Measurements from ENCODE around the gene SLC66A1.

The SLC66A1 gene

DNA sequence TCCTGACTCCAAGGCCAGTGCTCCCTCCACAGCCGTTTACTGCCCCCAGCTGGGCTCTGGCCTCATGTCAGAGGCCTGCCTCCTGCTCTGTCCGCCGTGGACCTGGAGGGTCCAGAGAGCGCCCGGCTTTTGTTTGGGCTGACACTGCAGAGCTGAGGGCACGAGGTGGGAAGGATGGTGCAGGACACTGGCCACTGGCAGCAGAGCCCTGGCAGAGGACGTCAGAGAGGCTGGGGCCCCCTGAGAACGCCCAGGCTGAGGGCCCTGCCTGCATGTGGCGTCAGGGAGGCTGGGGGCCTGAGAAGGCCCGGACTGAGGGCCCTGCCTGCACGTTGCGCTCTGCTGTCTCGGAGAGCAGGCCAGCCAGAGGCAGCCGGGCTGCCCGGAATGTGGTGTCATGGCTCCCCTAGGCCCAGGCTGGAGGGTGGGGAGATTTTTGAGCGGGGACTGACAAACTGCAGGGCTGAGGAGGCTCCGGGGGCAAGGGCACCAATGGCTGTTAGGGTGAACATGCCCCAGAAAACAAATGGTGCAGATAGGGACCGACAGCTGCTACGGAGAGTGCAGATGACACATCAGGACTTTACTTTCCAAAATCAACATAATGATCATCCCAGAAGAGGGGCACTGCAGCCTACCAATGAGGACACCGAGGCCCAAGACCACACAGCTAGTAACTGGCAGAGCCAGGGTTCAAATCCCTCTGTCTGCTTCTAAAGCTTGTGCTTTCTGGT, 31.7 kb downstream of the SLC66A1 start:
- DNase-seq: no peak

DNA sequence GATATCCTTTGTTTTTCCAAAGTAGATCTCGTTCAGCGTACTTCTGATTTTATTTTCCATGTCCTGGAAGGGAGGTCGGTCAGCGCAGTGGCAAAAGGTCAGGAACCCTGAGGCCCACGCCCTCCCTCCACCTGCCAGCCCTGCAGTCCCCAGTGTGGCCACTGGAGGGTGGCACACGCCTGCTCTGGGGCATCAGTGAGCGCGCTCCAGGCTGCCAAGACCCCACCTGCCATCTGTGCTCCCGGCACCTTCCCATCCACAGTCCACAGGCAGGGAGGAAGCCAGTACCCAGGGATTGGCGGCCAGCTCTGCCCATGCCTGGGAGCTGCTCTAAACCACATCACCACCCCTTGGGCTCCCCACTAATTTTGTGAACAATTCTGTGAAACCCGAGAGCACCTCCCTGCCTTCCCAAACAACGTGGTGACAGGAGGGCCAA, 32.3 kb downstream of the SLC66A1 start:
- DNase-seq: peak; percentile 37

DNA sequence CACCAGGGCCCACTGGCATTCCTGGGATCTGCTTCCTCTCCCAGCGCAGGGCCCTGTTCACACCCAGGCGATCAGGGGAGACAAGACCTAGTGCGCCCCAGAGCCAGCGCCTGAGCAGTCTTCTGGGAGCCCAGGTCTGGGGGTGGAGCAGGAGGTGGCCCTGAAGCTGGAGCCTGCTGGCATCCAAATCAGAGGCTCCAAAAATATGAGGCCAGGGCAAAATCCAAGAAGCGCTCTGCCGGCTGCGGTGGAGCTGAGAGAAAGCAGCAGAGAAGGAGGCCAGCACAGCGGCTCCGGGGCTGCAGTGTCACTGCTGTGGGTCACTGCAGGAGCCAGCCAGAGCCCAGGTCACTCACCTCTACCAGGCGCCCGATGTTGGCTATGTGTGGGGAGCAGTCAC, 32.7 kb downstream of the SLC66A1 start:
- no peak for DNase-seq

DNA sequence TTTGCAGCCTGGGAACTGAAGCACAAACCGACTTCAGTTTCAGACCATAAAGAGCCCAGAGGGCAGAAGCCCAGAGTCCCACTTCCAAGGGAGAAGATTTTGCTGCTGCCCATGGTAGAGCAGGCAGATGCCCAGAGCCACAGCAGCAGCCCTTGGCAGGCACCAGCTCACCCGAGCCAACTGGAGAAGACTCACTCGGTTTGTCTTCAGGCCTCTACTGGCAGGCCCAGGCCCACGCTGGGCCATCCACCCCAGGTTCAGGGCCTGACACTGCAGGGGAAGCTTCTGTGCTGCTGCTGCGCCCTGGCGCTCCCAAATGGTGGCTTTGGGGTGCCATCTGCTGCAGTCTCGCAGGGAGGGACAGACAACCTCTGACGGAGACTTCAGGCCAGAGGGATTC, 33.3 kb downstream of the SLC66A1 start:
- DNase-seq: no peak

DNA sequence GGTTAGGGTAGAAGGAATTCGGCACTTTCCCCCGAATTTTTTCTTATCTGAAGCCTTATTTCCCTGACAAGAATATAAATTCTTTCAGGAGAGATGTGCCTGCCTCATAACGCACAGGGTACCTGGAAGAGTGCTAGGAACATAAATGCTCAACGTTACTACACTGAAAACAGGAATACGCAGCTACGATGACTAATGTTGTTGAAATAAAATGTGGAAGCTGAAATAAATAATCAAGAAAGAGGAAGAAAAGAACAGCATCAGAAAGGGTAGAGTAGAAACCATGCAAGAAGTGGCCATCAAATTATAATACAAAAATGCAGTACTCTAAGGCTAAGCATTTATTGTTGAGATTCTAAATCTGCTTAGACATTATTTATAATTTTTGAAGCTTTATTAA, 33.9 kb downstream of the SLC66A1 start:
- DNase-seq: no peak

DNA sequence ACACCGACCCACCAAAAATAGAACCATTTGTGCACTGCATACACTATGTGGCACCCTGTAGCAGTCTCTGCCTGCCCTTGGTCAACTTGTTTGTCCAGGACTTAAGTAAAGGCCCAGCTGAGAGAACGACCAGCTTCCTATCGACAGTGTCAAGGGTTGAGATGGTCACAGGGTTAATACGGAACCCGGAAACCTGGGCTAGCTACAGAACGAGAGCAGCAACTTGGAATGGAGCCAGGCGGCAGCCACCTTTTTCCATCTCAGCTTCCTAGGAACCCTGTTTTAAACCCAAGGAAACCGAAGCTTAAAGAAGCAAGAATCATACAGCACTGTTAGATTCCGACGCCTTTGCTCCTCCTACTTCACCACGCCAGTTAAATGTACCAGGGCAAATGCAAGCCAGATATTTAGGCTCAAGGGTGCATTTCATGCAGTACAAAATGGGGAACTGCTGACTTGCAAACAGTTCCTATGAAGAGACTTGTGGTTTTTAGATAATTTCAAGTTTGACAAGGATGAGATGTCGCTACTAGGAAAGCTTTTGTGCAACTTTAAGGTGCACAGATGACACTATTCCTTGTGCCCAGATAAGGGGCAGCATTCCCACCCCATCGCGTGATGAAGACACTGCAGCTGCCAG, 35.5 kb downstream of the SLC66A1 start:
- no peak for DNase-seq

DNA sequence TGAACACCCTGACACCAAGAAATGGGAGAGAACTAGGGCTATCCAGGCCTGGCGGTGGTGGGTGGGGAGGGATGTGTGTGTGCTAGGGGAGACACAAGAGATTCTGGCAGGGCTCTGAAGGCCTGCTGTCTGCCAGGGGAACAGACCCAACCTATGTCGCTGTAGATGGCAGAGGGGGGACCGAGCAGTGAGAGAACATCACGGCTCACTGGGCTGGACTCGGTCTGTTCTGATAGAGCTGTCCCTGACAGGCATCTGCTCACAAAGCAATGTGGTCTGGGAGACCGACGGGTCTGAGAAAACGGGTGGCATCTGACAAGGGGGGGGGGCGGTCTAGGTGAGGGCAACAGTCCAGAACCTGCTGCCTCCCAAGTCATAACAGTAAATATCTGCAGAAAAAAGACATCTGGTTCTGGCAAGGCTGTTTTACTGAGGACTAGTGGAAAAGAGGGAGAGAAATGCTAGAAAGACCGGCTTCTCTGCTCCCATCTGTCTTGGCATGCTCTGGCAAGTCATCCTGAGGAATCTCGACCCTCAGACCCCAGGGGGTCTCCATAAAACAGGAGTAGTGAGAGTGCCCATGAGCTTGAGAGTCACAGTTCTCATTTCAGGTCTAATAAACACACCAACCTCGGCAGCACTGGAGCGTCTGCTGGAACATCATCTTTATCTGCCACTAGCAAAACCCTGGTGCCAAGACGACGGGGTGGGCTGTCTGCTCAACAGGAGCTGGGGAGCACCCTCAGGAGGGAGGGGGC, 36.5 kb downstream of the SLC66A1 start:
- DNase-seq: no peak

DNA sequence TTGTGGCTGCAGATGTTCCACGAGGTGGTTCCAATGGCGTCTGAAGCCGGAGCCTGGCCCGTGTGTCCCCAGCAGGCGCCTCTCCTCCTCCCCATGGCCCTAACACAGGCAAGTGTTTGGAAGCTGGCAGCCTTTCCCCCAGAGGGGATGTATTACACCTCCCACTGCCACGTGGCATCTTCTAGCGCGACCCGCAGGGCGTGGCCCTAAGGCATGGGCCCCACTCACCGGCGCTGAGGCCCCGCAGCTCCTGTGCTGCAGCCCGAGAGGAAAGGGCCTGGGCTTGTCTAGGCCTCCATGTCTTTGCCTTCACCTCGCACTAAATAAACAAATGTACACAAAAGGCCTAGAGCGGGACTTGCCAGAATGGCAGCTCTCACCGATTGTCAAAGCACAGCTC, 37.9 kb downstream of the SLC66A1 start:
- DNase-seq: no peak

DNA sequence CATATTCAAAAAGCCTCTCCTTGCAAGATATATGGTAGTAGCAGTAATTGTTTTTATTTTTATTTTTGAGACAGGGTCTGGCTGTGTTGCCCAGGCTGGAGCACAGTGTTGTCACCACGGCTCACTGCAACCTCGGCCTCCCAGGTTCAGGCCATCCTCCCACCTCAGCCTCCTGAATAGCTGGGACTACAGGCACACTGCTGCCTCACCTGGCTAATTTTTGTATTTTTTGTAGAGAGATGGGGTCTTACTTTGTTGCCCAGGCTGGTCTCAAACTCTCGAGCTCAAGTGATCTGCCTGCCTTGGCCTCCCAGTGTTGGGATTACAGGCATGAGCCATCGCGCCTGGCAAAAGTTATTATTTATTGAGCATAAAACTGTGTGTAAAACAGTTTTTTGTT, 38.4 kb downstream of the SLC66A1 start:
- DNase-seq: no peak

DNA sequence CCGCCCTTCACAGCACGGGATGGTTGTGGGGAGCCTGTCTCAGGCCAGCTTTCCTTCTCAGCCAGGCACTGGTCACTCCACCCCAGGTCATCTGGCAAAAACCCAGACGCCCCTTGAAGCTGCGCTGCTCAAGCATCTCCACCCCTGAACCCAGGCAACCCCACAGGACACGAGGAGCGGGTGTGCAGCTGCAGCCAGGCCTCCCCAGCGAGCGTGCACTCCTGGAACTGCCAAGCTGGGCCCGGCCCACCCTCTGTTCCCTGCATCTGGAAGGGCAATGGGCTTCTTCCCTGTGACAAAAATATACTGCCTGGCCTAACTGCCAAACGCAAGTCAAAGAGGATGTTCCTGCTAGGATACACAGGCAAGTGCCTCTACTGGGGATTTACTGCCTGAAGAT, 39.7 kb downstream of the SLC66A1 start:
- no peak for DNase-seq

DNA sequence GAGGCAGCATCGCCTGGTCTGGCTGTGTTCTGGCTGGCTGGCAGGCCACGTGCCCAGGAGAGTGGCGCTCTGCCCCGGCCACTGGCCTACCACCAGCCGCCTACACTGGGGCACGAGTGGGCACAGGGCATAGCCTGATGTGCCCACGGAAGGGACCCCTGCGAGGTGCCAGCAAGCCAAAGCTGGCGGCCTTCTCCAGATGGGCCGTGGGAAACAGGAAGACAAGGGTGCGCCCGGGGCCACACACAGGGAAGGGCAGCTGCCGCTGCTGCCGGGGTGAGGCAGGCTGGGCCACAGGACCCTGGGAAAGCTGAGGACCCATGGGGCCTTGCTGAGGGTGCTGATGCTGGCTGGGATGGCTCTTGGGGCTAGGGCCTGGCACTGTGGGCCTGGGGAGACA, 40.7 kb downstream of the SLC66A1 start:
- no peak for DNase-seq

DNA sequence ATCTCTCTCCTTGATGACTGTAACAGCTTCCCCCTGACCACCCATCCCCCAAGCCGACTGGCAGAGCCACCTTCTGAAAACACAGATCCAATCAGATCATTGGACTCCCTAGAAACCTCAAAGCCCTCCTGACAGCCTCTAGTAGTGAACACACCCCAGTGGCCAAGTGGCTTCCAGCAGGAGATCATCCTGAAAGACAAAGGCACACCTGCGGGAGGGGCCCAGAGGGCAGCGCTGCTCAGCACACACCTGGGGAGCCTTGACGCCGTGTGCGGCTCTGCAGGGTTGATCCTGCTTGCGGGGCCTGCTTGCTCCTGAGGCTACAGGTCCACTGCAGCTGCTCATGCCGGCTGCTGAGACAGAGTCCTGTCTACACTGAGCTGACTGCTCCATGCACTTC, 41.5 kb downstream of the SLC66A1 start:
- no peak for DNase-seq

DNA sequence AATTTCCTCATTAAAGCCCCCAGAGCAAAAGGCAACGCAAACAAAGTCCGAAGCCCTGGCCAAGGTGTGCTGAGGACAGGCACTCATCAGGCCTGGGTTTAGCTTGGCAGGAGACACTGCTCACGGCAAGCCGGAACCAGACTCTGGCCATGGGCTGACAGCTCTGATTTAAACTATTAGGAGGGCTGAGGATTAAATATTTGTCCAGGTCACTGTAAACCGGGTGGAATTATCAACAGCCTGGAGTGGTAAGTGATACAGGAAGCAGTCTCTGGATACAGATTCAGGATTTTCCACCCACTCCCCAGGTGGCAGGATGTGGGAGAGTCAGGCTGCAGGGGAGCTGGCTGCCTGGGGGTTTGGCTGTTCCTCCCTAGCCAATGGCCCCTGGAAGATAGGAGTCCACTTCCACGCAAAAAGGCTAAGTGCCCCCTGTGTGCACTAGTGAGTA, 42.4 kb downstream of the SLC66A1 start:
- no peak for DNase-seq

DNA sequence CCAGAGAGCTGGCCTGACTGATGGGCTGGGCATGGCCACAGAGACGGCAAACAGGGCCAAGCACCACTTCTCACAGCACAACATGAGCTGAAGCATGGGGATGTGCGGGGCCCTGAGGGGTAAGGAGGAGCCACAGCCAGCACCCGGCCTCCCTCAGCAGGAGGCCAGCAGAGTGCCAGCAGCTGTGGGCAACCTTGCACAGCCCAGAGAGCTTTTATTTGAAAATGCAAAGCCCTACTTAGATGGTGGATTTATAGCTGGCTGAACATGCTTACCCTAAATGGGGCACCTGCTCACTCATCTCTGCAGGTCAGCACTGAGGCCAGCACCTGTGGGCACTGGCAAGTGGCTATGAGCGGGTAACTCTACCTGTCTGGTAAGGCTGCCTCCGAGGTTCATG, 44.1 kb downstream of the SLC66A1 start:
- no peak for DNase-seq

DNA sequence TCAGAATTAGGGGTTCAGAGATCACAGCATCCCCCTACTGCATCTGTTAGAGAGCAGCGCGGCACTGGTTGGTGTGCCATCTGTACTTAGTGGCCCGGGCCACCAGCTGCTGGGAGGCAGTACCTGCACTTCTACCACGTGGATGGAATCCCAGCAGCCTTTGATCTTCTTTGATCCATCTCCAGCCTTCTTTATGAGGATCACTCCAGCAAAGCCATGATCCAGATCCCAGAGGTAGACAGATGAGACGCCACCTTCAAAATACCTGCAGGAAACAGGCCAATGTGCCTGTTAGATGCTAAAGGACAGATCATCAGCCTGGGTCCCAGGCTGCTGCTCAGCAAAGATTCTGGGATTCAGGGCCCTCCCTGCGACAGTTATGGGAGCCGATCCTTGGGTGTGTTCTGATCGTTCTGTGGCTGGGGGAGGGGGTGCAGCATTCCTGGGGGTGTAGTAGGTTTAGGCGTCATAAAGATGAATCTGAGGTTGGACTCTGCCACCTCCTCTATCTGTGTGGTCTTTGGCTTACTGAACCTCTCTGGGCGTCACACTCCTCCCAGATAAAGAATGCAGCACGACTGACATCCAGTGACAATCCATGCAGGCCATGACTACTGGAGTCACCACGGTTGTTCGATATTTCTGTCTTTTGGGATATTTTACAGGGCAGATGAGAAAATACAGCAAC, 45.3 kb downstream of the SLC66A1 start:
- DNase-seq: no peak

DNA sequence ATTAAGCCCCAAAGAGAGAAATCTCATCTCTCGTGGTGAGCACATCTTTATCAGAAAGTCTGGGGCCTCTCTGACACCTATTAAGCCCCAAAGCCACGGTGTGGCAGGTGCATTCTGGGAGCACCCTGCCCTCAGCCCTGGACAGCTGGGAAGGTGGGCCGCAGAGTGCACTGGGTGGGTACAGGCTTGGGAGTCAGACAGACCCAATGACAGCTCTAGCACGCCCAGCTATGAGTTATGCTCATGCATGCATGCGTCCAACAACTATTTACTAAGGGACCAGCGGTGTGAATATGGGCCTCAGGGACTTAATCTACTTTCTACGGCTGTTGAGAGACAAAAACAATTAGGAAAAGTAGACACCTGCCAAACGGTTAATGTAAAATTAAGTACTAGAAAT, 46.6 kb downstream of the SLC66A1 start:
- no peak for DNase-seq

DNA sequence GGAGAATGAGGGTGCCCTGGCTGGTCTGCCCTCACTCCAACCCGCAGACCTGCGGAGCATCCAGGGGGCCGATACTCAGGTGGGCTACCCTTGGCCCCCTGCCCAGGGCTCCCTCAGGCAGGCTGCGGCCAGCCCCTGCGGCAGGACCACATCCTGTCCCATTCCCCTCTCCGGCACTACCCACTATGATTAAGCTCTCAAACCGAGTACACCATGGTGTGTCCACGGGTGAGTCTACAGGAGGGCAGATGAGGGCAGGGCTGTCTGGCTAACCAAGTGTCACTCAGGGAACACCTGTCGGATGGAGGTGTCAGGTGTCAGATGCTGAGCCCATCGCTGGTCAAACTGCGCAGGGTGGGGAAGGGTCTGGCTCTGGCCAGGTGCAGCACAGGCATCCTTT, 47.2 kb downstream of the SLC66A1 start:
- DNase-seq: no peak

DNA sequence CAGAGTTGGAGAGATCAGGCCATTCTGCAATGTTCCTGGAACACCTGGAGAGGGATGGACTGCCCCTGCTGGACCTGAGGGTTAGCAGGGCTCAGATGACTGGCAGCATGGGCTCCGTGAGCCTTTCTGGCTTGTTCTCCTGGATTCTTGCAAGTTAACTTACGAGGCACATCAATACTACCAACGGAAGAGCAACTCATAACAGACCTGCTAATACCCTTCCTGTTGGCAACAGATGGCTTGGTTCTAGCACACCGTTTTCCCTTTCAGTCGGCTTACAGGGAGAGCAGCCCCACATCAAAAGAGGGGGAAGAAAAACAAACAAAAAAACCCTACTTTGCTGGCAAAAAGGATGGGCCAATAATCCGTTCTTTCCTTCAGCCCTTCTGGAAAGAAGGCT, 47.9 kb downstream of the SLC66A1 start:
- no peak for DNase-seq

DNA sequence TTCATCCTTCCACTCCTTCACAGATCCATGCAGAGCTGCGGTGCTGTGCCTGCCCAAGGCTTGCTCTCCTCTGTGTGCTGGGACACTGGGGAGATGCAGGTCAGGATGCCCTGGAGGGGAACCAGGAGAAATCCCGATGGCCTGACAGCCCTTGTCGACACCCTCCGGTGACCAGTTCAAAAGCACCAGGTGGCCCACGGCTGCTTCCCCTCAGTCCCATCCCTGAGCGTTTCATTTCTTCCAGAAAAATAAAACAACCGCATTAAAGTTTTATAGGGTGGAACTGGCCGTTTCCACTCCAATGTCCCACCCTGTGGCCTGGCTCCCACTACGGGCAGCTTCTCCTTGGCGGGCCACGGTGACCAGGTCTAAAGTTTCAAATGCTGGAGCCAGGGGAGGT, 48.3 kb downstream of the SLC66A1 start:
- no peak for DNase-seq

DNA sequence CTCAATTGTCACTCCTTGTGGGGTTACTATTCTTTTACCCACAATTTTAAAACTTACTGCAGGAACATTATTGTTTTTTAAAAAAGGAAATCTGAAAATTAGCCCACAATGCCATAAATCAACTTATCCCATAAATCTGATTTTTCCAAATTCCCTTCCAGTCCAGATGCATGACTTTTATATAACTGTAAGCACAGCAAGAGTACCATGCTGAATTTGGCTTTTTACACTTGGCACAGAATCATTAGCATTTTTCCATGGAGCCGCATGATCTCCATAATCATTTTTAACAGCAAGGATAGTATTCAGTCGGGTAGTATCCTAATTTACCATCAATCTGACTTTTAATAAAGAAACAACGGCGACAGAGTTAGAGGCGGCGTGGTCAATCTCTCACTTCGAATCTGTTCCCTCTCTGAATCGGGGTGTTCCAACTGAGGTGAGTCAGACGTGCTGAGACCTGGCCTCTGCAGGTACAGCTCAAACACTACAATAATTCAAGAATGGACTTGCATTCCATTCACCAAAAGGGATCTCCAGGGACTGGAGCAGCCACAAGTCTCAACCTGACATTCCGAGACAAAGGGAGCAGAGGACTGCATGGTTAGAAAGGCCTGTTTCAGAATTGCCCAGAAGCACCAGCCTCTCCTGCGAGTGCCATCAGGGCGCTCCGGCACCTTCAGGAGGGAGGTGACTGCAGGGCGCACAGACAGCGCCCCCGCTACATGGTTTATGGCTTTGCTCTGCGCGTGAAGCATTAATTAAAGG, 48.9 kb downstream of the SLC66A1 start:
- no peak for DNase-seq

DNA sequence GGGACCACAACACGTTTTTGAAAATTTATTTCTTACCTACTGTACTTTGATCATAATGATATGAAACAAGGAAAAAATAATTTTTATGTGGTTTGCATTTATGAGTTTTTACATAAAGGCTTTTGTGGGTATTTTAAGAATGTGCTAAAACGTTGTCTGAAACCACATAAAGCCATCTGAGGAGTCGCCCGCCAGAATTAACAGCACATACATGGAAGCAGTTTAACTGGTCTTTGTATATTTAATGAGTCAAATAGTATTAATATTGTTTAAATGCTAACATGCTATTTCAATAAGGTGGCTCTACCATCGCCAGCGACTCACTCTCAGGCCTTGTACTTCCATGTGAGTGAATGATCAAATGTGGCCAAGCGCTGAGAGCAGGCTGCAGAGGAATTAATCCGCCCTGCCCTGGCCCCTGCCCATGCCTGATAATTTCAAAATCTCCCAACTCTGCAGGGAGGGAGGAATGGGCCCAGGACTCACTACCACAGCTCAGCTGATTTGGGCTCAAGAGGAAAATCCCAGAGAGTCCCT, 49.6 kb downstream of the SLC66A1 start:
- DNase-seq: peak; percentile 47

DNA sequence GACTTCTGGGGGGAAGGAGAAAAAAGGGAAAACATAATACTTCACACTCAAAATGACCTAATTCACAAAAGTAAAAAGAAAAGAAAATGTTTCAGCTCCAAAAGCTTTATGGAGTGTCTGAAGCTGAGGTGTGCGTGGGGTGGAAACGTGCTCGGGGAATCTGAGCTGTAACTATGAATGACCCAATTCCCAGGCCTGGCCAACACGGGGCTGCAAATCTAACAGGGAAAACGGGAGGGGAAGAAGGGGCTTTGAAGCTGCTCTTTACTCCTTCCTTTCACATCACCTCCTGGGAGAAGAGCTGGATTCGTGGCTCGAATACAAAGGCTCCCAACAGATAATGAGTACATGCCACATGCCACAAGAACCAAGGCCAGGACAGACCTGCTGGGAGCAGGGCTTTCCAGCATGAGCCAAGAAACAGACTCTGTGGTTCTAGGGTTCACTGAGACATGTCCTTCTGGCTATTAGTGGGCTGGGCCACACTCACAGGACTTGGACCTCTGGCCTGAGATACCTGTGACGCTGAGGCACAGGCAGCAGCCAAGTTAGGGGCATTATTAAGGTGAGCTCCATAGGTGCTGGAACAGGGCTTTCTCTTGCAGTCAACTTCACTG, 51.5 kb downstream of the SLC66A1 start:
- no peak for DNase-seq
